ENCODE measurements around the gene TAF15. TPM values are rescaled to one million over a fixed set of nuclear protein-coding genes. Genes with fewer than 3 reads are reported as not detected.

Gene TAF15
- total RNA-seq, 2 donors from 2014 or later, result 235 to 249 TPM

DNA sequence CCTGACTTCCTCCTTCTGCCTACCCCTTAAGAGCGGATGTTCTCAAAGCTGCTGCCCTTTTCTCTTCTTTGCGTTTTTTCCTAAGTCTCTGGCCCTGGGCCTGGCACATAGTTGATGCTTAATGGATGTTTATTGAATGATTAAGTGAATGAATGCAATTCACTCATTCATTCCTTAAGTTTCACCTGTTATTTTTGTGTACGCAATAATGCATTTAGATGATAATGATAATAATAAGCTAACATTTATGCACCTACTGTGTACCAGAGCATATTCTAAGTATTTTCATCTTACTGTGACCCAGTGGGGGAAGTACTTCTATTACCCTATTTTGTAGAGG is 66.5 kb downstream of the TAF15 start:
- Mint-ChIP-seq H3K4me3 (peak overlapping the region; percentile 98), H3K4me1 (ENCODE audit: low read depth in 2 of 2) (peaks cover 71 to 77% of the 10 kb centered on the region in 2 donors), H3K27me3 (no peaks in the 10 kb centered on the region)

DNA sequence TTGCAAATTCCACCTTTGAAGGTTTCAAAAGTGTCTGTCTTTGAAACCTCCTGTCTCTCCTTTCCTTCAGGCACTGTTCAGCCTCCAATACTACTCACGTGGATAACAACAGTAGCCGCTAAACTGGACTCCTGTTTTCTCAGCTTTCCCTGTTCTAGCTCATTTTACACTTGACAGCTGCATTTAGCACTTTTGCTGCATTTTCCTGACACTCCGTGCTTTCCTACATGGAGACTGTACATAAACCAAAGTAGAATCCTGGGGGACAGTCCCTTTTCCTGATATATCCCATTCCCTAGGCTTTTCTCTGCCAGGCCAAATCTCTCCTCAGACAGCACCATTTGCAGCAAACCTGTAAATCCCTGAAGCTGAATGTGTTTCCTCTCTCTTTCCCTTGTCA is 67.2 kb downstream of the TAF15 start:
- peaks cover 67 to 78% of the 10 kb centered on the region in 2 donors for H3K4me1 Mint-ChIP-seq (ENCODE audit: low read depth in 2 of 2)
- H3K9me3 Mint-ChIP-seq, result no peaks in the 10 kb centered on the region
- H3K36me3 Mint-ChIP-seq, result peaks cover 40% of the 10 kb centered on the region
- DNase-seq (ENCODE audit: low spot score) (no peak), ATAC-seq (no peak)
- peak overlapping the region; percentile 98 for H3K4me3 Mint-ChIP-seq
- H3K27ac Mint-ChIP-seq, result peak overlapping the region; percentile 99
- H3K27me3 Mint-ChIP-seq, result no peaks in the 10 kb centered on the region

More for the DNA sequence above, 66.5 kb downstream of the TAF15 start:
- peak overlapping the region; percentile 99 for H3K27ac Mint-ChIP-seq
- ATAC-seq (no peak), DNase-seq (ENCODE audit: low spot score) (no peak)
- no peaks in the 10 kb centered on the region for H3K9me3 Mint-ChIP-seq
- peaks cover 42% of the 10 kb centered on the region for H3K36me3 Mint-ChIP-seq

GRCh38 chr17:35877345-35878029 is 68.2 kb downstream of the TAF15 start:
- Mint-ChIP-seq H3K36me3 (peaks cover 36% of the 10 kb centered on the region), H3K4me3 (peak overlapping the region; percentile 98), H3K27me3 (no peaks in the 10 kb centered on the region), H3K27ac (peak overlapping the region; percentile 99), H3K4me1 (ENCODE audit: low read depth in 2 of 2) (peaks cover 65 to 73% of the 10 kb centered on the region in 2 donors), H3K9me3 (no peaks in the 10 kb centered on the region)
- ATAC-seq (no peak), DNase-seq (ENCODE audit: low spot score) (no peak)

- DNase-seq (ENCODE audit: low spot score), result no peak
- H3K27ac Mint-ChIP-seq, result peak overlapping the region; percentile 99
- ATAC-seq, result no peak
- H3K27me3 Mint-ChIP-seq, result no peaks in the 10 kb centered on the region
- peak overlapping the region; percentile 98 for H3K4me3 Mint-ChIP-seq
- H3K9me3 Mint-ChIP-seq, result no peaks in the 10 kb centered on the region
- H3K36me3 Mint-ChIP-seq, result peaks cover 32% of the 10 kb centered on the region
- H3K4me1 Mint-ChIP-seq (ENCODE audit: low read depth in 2 of 2), result peaks cover 61 to 69% of the 10 kb centered on the region in 2 donors
These were observed 69.1 kb downstream of the TAF15 start for GRCh38 chr17:35878361-35878760.

- Mint-ChIP-seq H3K36me3 (peaks cover 28% of the 10 kb centered on the region), H3K4me1 (ENCODE audit: low read depth in 2 of 2) (peaks cover 56 to 63% of the 10 kb centered on the region in 2 donors), H3K4me3 (peak within 1 kb of the TSS; percentile 98), H3K9me3 (no peaks in the 10 kb centered on the region), H3K27me3 (no peaks in the 10 kb centered on the region), H3K27ac (peak within 1 kb of the TSS; percentile 99)
- DNase-seq (ENCODE audit: low spot score) (peak; percentile 89), ATAC-seq (peak; percentile 91 to 95)
These were observed 70.7 kb downstream of the TAF15 start, which contains the start of gene CCL5 for GRCh38 chr17:35879773-35880654. TSS of gene CCL5 (minus strand) at chr17:35880360.

- Mint-ChIP-seq H3K27me3 (no peaks in the 10 kb centered on the region), H3K36me3 (no peaks in the 10 kb centered on the region), H3K27ac (peak overlapping the region; percentile 85 to 91), H3K9me3 (peaks cover 4% of the 10 kb centered on the region), H3K4me1 (ENCODE audit: low read depth in 2 of 2) (peaks cover 65 to 71% of the 10 kb centered on the region in 2 donors), H3K4me3 (peak overlapping the region; percentile 75)
- ATAC-seq (peak; percentile 79 to 83), DNase-seq (ENCODE audit: low spot score) (peak; percentile 66)
These were observed 80.0 kb downstream of the TAF15 start for GRCh38 chr17:35889241-35889640.

- Mint-ChIP-seq H3K4me1 (ENCODE audit: low read depth in 2 of 2) (peaks cover 70 to 73% of the 10 kb centered on the region in 2 donors), H3K27ac (peak overlapping the region; percentile 85 to 91), H3K36me3 (no peaks in the 10 kb centered on the region), H3K27me3 (no peaks in the 10 kb centered on the region), H3K9me3 (peaks cover 4% of the 10 kb centered on the region), H3K4me3 (peak overlapping the region; percentile 75)
- no peak for DNase-seq (ENCODE audit: low spot score)
- ATAC-seq, result no peak
These were observed 80.8 kb downstream of the TAF15 start for GRCh38 chr17:35889818-35890773.

GRCh38 chr17:35890774-35891155 is 81.5 kb downstream of the TAF15 start:
- Mint-ChIP-seq H3K4me1 (ENCODE audit: low read depth in 2 of 2) (peaks cover 72 to 74% of the 10 kb centered on the region in 2 donors), H3K27me3 (no peaks in the 10 kb centered on the region), H3K9me3 (peaks cover 4% of the 10 kb centered on the region), H3K4me3 (peak overlapping the region; percentile 75), H3K27ac (peak overlapping the region; percentile 85 to 91), H3K36me3 (no peaks in the 10 kb centered on the region)
- ATAC-seq (peak; percentile 65 to 82), DNase-seq (ENCODE audit: low spot score) (peak; percentile 79)

GRCh38 chr17:35891269-35891668 is 82.0 kb downstream of the TAF15 start:
- Mint-ChIP-seq H3K9me3 (peaks cover 4% of the 10 kb centered on the region), H3K4me1 (ENCODE audit: low read depth in 2 of 2) (peaks cover 77 to 79% of the 10 kb centered on the region in 2 donors), H3K27me3 (no peaks in the 10 kb centered on the region), H3K4me3 (peak overlapping the region; percentile 75), H3K36me3 (no peaks in the 10 kb centered on the region), H3K27ac (peak overlapping the region; percentile 85 to 91)
- ATAC-seq, result no peak
- no peak for DNase-seq (ENCODE audit: low spot score)

DNA sequence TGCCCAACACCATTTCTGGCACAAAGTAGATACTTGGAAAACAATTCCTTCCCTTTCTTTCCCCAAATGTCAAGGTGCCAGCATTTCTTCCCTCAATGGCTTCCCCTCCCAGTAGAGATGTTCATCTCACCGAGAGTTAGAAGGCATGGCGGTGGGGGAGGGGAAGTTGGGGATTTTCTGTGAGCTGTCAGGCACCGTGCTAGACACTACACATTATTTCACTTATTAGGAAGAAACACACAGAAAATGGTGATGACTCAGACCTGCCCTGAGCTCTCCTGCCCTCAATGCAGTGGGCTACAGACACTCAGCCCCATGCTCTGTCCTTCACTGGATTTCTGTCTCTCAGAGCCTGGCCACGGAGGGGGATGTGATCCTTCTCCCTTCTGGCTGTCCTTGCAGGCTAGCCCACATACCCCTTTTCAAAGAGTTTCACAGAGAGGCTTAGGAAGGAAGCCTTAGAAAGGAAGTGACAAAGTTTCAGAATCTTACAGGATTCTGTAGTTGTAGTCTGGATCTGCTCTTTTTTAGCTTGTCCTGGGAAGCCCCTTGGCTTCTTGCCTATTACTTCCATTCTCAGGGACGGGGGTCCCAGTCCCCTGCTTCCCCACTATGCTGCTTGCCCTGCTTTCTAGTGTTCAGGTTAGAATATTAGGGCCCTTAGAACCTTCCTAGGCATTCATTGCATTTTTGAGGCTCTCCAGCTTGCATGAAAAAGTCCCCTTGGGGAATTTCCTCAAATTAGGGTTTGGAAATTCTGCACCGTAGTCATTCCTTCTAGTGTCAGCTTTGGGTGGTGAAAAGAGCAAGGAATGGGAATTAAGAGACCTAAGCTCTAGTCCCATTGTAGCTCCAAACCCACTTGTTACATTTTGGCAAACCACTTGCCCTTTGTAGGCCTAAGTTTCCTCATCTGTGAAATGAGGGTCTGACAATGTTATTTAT is 83.1 kb downstream of the TAF15 start:
- H3K4me3 Mint-ChIP-seq, result peak overlapping the region; percentile 78
- H3K4me1 Mint-ChIP-seq (ENCODE audit: low read depth in 2 of 2), result peaks cover 74 to 76% of the 10 kb centered on the region in 2 donors
- no peaks in the 10 kb centered on the region for H3K36me3 Mint-ChIP-seq
- H3K27ac Mint-ChIP-seq, result peak overlapping the region; percentile 85 to 91
- H3K9me3 Mint-ChIP-seq, result peaks cover 4% of the 10 kb centered on the region
- H3K27me3 Mint-ChIP-seq, result no peaks in the 10 kb centered on the region
- ATAC-seq (peak; percentile 51 to 61), DNase-seq (ENCODE audit: low spot score) (peak; percentile 88)

DNA sequence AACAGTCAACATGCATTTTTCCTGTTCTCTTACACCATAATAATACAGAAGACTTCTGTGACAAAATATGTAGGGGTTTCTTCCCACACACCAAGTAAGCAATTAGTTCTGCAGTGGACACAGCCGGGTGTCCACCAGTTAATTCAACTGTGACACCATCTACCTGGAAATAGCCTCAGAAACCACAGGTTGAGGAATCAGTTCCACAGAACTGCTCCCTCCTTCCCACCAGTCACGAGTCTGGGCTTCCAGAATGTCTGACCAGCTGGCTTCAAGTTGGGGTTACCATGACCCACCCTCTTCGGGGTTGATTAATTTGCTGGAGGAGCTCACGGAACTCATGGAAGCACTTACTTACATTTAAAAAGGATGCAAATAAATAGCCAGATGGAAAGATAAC is 84.5 kb downstream of the TAF15 start:
- Mint-ChIP-seq H3K27me3 (no peaks in the 10 kb centered on the region), H3K9me3 (peaks cover 4% of the 10 kb centered on the region), H3K4me3 (no peak overlapping the region), H3K36me3 (no peaks in the 10 kb centered on the region), H3K27ac (peak overlapping the region; percentile 85 to 91), H3K4me1 (ENCODE audit: low read depth in 2 of 2) (peaks cover 76 to 81% of the 10 kb centered on the region in 2 donors)
- ATAC-seq (no peak), DNase-seq (ENCODE audit: low spot score) (no peak)

DNA sequence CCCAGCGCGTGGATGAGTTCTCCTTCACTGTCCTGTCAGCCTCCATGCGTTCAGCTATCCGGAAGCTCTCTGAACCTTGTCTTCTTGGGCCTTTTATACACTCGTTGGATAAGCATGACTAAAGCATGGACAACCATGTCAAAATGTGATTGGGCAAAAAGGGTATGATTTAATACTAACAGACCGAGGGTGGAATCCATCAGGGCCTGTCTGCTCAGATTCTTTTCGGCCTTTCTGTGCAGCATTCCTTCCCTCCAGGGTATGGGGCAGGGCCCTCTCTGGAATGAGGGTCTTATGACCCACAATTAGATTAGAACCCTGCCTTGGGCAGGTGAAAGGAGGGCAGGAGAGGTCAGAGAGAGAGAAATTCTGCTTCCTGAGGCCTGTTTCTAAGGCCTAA is 84.9 kb downstream of the TAF15 start:
- Mint-ChIP-seq H3K4me1 (ENCODE audit: low read depth in 2 of 2) (peaks cover 76 to 81% of the 10 kb centered on the region in 2 donors), H3K36me3 (no peaks in the 10 kb centered on the region), H3K27ac (peak overlapping the region; percentile 85 to 91), H3K4me3 (peak overlapping the region; percentile 21), H3K27me3 (no peaks in the 10 kb centered on the region), H3K9me3 (peaks cover 4% of the 10 kb centered on the region)
- ATAC-seq (no peak), DNase-seq (ENCODE audit: low spot score) (no peak)
